ENCODE results near the gene TROAP. TPM values are rescaled to one million over a fixed set of nuclear protein-coding genes. Genes with fewer than 3 reads are reported as not detected.
A peak's percentile ranks its signal among the peaks of the same experiment; 100 is the strongest.

TROAP gene
- total RNA-seq, 1 experiment from 2014 or later = 75.3 TPM

DNA sequence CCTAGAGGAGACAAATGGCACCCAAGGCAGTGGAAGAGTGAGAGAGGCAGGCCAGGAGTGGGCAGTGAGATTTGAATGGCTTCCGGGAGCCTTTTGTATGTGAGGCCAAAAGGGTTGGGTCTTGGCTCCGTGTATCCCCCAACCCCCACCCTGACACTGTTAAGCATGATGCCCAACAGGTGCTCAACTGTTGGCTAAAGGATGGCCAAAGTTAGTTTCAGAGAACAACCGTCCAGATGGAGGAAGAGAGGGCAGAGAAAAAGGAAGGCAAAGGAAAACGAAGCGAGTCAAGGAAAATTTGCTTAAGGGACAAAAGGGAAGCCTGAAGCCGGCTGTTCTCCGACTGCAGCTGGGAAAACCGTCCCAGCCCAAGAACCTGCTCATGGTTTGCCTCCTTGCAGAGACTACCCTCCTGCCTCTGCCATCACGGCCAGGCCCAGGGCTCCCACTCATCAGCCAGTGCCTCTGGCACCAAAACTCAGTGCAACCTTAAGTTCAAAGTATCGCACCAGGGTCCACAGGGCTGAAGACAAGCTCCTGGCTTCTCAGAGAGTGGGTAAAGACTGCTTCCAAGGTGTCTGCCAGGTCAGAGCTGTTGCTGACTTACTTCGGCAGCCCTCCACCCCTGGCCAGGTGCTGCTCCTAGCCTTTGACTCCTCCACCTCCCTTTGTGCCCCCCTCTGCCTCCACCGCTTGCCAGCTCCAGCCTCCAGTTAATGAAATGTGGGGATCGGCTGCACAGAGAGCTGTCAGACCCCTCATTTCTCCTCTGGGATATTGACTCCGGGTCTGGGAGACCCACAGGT lies 18.1 kb downstream of the TROAP start:
- H3K4me1 Mint-ChIP-seq = peaks cover 50 to 61% of the 10 kb centered on the region in 2 experiments

More for the DNA sequence above, 18.1 kb downstream of the TROAP start:
- DNase-seq = no peak
- no peak overlapping the region for H3K18ac ChIP-seq (ENCODE audit: insufficient read length, low read depth, low read length)
- H2BK15ac ChIP-seq (ENCODE audit: low read depth, low read length) = no peak overlapping the region
- H3K79me2 ChIP-seq (ENCODE audit: insufficient read depth, low read length) = no peaks in the 10 kb centered on the region
- Mint-ChIP-seq H3K4me3 (peak overlapping the region; percentile 67 to 83), H3K27me3 (ENCODE audit: low read depth) (peaks cover 99% of the 10 kb centered on the region), H3K36me3 (ENCODE audit: insufficient read depth in 1 of 3, low read depth in 3 of 3) (peaks cover 0 to 1% (median 0%) of the 10 kb centered on the region in 3 experiments; a peak in 1 of 7 replicates), H3K9me3 (peaks cover 1 to 3% of the 10 kb centered on the region in 2 experiments; a peak in 2 of 5 replicates), H3K27ac (no peak overlapping the region; a peak in 1 of 7 replicates)
- no peak overlapping the region for H2BK120ac ChIP-seq (ENCODE audit: low read depth, low read length, poor library complexity, severe bottlenecking)
- no peak overlapping the region for H2BK5ac ChIP-seq (ENCODE audit: insufficient read length, low read length)
- H3K9me3 ChIP-seq (ENCODE audit: control insufficient read depth, low read depth, low read length) = no peaks in the 10 kb centered on the region
- H3K27ac ChIP-seq (ENCODE audit: insufficient read length, low read depth, low read length) = no peak overlapping the region
- peaks cover 7% of the 10 kb centered on the region; the same call in 1 of the 2 replicates for H3K4me1 ChIP-seq (ENCODE audit: insufficient read depth, low read length)
- no peak overlapping the region for H4K8ac ChIP-seq (replicated peaks; ENCODE audit: insufficient read length, low read depth, low read length)
- peaks cover 29% of the 10 kb centered on the region for H3K23me2 ChIP-seq (ENCODE audit: insufficient read length, low read depth, low read length, poor library complexity, severe bottlenecking)
- H3T11ph ChIP-seq (ENCODE audit: low read length) = no peak overlapping the region
- H2AFZ ChIP-seq (ENCODE audit: low read length) = no peak overlapping the region
- H3K4me2 ChIP-seq (ENCODE audit: insufficient read depth, insufficient read length, low read length) = peak overlapping the region; percentile 82
- H3K23ac ChIP-seq (ENCODE audit: insufficient read length, low read depth, low read length) = no peak overlapping the region
- WGBS (ENCODE audit: extremely low coverage, insufficient read length, low lambda C conversion rate) = no CpG with 5 or more reads among the region's 14 CpGs
- H3K9ac ChIP-seq (ENCODE audit: extremely low read depth, insufficient read length, low read length) = no peak overlapping the region
- peaks cover 3% of the 10 kb centered on the region for H4K20me1 ChIP-seq (ENCODE audit: control insufficient read depth, insufficient read depth, insufficient read length)
- peaks cover 81% of the 10 kb centered on the region for H3K27me3 ChIP-seq (ENCODE audit: insufficient read depth, low read length)
- no peak overlapping the region for H3K4ac ChIP-seq (ENCODE audit: low read depth, low read length)
- no peak overlapping the region for H4K91ac ChIP-seq (ENCODE audit: insufficient read length, low read depth, low read length)
- TF ChIP-seq, protein P1, sequence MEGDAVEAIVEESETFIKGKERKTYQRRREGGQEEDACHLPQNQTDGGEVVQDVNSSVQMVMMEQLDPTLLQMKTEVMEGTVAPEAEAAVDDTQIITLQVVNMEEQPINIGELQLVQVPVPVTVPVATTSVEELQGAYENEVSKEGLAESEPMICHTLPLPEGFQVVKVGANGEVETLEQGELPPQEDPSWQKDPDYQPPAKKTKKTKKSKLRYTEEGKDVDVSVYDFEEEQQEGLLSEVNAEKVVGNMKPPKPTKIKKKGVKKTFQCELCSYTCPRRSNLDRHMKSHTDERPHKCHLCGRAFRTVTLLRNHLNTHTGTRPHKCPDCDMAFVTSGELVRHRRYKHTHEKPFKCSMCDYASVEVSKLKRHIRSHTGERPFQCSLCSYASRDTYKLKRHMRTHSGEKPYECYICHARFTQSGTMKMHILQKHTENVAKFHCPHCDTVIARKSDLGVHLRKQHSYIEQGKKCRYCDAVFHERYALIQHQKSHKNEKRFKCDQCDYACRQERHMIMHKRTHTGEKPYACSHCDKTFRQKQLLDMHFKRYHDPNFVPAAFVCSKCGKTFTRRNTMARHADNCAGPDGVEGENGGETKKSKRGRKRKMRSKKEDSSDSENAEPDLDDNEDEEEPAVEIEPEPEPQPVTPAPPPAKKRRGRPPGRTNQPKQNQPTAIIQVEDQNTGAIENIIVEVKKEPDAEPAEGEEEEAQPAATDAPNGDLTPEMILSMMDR (conservative IDR thresholded peaks at IDR 0.05) = no peak
- H3K56ac ChIP-seq (ENCODE audit: insufficient read length, low read depth, low read length) = no peak overlapping the region
- no peaks in the 10 kb centered on the region for H3K79me1 ChIP-seq (ENCODE audit: insufficient read depth, low read depth, low read length, poor library complexity, severe bottlenecking)
- H2AK5ac ChIP-seq (ENCODE audit: insufficient read length, low read length) = no peak overlapping the region
- no peak overlapping the region for H2BK12ac ChIP-seq (ENCODE audit: insufficient read length, low read depth, low read length)
- H3K14ac ChIP-seq (ENCODE audit: insufficient read depth, low read length) = no peak overlapping the region
- H4K5ac ChIP-seq (ENCODE audit: insufficient read length, low read depth, low read length) = no peak overlapping the region
- no peak overlapping the region for H2BK20ac ChIP-seq (ENCODE audit: low read depth, low read length, poor library complexity, severe bottlenecking)

All from H9 (cell line).